ENCODE measurements around the gene NOTCH1. TPM values are rescaled to one million over a fixed set of nuclear protein-coding genes. Genes with fewer than 3 reads are reported as not detected.

Gene NOTCH1
- total RNA-seq, 4 donors from 2014 or later = 71.0 to 160 (median 114) TPM

DNA sequence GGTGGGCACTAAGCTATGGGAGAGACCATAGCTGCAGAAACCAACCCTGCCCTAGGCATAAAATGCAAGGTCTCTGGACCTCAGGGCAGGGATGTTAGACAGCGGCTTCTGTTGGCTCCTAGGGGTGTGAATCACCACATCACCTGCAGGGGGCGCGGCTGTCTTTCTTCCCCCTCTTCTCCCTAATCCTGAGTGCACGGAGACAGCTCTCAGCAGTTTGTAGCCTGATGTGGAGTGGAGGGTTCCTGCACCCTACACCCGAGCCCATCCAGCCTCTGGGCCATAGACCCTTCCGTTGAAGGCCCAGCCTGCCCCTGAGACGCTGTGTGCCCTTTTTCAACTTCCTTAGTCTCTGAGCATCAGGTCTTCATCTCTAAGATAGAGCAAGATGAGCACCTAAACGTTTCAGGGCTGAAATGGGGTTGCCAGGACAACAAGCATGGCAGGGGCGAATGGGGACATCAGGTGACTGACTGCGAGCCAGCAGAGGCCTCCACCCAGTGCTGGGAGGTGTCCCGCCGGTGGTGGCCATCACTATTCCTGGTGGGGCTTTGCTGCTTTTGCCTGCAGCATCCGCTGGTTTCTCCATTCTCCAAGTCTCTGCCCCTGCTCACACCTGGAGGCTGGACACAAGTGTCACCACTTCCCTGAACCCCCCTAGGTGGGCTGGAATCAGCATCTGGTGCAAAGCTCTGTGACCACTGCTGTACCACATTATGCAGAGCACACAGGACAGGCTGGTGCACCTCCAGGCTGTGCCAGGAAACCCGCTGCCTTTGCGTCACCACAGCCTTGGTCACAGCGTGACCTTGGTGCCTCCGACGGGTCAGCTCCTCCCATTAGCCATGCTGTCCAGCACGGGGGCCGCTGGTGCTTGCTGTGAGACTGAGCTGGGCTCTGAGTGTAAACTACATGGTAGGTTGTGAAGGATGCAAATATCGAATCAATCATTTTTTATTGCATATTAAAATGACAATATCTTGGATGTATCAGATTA lies 60.5 kb downstream of the NOTCH1 start:
- peak; percentile 89 to 93 for DNase-seq (ENCODE audit: low spot score in 2 of 2)
- 44% methylated on average over 19 of the region's 21 CpGs for WGBS
- Histone ChIP-seq H3K27me3 (no peaks in the 10 kb centered on the region), H3K4me3 (no peak overlapping the region), H3K27ac (no peak overlapping the region), H3K4me1 (peaks cover 32% of the 10 kb centered on the region), H3K9me3 (no peaks in the 10 kb centered on the region), H3K36me3 (no peaks in the 10 kb centered on the region)
- no peak for TF ChIP-seq EP300 (IDR thresholded peaks at IDR 0.05)
- no peak for TF ChIP-seq POLR2A (IDR thresholded peaks at IDR 0.05)
- TF ChIP-seq, protein P1, sequence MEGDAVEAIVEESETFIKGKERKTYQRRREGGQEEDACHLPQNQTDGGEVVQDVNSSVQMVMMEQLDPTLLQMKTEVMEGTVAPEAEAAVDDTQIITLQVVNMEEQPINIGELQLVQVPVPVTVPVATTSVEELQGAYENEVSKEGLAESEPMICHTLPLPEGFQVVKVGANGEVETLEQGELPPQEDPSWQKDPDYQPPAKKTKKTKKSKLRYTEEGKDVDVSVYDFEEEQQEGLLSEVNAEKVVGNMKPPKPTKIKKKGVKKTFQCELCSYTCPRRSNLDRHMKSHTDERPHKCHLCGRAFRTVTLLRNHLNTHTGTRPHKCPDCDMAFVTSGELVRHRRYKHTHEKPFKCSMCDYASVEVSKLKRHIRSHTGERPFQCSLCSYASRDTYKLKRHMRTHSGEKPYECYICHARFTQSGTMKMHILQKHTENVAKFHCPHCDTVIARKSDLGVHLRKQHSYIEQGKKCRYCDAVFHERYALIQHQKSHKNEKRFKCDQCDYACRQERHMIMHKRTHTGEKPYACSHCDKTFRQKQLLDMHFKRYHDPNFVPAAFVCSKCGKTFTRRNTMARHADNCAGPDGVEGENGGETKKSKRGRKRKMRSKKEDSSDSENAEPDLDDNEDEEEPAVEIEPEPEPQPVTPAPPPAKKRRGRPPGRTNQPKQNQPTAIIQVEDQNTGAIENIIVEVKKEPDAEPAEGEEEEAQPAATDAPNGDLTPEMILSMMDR (IDR thresholded peaks at IDR 0.05) = peak; percentile 87 to 92

DNA sequence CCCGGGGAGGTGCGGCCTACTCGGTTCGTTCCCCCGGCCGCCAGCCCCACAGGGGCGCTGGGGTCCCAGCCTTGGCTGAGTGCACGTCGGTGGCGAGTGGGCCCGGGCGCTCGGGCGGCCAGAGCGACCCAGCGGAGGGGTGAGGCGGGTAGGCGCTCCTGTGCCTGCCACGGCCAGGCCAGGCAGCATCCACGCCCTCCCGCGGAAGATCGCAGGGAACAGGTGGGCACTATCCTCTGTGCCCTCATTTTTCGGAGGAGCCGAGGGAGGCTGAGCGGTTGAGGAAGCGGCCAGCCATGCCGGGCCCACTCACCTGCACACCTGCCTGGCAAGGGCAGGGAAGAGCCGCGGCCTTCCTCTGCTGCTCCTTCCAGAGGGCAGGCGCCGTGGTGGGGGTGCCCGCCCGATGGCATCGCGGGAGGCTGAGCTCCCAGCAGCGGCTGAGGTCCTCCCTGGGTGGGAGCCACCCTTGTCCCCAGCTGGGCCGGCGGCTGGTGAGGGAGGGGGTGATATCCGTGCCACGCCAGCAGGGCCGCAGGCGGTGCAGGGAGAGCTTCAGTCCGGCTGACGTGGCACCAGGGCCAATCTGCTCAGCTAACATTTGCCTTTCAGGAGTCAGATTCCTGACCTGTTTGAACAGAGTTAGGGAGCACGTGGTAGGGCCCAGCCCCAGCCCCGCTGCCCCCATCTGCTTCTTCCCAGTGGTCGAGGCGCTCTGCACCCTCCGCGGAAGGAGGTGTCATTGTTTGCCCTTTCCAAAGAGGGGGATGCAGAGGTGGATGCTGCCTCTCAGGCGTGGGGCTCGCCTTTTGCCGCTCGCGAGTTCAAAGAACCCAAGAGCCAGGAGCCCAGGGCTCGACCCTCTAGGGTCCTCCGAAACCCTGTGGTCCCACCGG lies 61.4 kb downstream of the NOTCH1 start:
- no peaks in the 10 kb centered on the region for H3K9me3 ChIP-seq
- TF ChIP-seq, protein P1 (IDR thresholded peaks at IDR 0.05) = no peak
- TF ChIP-seq POLR2A (IDR thresholded peaks at IDR 0.05) = no peak
- TF ChIP-seq EP300 (IDR thresholded peaks at IDR 0.05) = no peak
- no peak for TF ChIP-seq POLR2AphosphoS5 (IDR thresholded peaks at IDR 0.05)
- peak overlapping the region; percentile 94 for H3K27ac ChIP-seq
- peak overlapping the region; percentile 74 for H3K4me3 ChIP-seq
- WGBS = 28% methylated on average over 8 of the region's 59 CpGs
- no peaks in the 10 kb centered on the region for H3K27me3 ChIP-seq
- H3K4me1 ChIP-seq = peaks cover 32% of the 10 kb centered on the region
- DNase-seq (ENCODE audit: low spot score in 2 of 2) = peak in 1 of 2 donors; percentile 84
- H3K36me3 ChIP-seq = peaks cover 4% of the 10 kb centered on the region

DNA sequence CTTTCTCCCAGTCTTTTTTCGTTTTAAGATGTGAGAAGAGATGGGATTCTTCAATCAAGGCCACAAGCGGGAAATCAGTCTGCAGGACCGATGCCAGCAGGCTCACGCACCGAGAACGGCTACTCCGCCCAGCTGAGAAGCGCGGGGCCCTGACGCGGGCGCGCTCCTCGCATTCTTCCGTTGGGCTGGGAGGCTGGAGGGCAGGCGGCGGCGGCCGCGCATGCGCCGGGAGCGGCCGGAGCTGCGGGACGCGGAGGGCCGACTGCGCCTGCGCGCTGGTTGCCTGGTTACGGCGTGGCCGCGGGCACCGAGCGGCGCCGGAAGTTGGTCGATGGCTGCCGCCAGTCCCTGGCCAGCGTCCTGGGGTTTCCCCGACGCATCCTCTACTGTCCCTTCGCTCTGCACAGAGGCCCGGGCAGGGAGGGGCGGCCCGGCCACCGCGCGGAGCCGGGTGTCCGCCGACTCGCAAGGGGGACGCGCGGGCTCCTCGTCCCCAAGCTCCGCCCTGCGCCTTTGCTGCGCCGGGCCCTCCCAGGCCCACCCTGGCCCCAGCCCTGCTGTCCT lies 62.2 kb downstream of the NOTCH1 start:
- peaks cover 32% of the 10 kb centered on the region for H3K4me1 ChIP-seq

DNA sequence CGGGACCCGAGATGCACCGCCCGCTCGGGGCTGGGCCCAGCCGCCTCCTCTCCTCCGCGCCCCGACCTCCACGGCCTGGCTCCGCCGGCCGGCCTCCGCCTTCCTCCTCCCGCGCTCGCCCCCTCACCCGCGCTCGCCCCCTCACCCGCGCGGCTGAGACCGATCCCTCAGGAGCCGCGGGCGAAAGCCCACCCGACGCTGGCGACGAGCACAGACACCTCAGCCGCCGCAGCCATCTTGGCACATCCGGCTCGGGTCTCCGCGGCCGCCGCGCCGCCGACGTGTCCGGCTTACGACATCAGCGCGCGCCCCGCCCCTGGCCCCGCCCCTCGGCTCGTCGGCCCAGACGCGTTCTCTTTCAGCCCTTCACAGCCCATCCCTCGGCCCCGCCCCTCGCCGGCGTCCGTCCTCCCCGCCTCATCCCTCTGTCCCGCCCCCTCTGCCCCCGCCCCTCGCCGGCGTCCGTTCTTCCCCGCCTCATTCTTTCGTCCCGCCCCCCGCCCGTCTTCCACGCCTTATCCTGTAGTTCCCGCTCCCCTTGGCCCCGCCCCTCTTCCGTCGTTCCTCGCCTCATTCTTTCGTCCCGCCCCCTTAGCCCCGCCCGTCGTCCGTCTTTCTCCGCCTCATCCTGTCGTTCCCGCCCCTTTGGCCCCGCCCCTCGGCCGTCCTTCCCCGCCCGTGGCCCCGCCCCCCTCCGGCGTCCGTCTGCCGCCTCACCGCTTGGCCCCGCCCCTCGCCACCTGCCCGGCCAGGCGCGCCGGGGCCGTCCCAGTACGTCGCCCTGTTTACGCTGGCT lies 62.9 kb downstream of the NOTCH1 start, which contains the start of gene SEC16A:
TSS of gene SEC16A (minus strand) at position 248 of the 796 bp plus-strand sequence. CDS start 5,425 bp downstream, outside the sequence.
- WGBS = 1% methylated on average over 60 of the region's 109 CpGs
- peak; percentile 100 for DNase-seq (ENCODE audit: low spot score in 2 of 2)
- Histone ChIP-seq H3K36me3 (peaks cover 7% of the 10 kb centered on the region), H3K27me3 (no peaks in the 10 kb centered on the region), H3K27ac (peak within 1 kb of the TSS; percentile 94), H3K9me3 (no peaks in the 10 kb centered on the region), H3K4me1 (peaks cover 29% of the 10 kb centered on the region), H3K4me3 (peak within 1 kb of the TSS; percentile 74)
- peak; percentile 85 to 91 (median 86) for TF ChIP-seq POLR2AphosphoS5 (IDR thresholded peaks at IDR 0.05)
- TF ChIP-seq EP300 (IDR thresholded peaks at IDR 0.05) = no peak
- TF ChIP-seq, protein P1 (IDR thresholded peaks at IDR 0.05) = no peak
- TF ChIP-seq POLR2A (IDR thresholded peaks at IDR 0.05) = peak; percentile 19 to 92

More for the DNA sequence above, 62.2 kb downstream of the NOTCH1 start:
- Histone ChIP-seq H3K27ac (peak overlapping the region; percentile 94), H3K36me3 (peaks cover 6% of the 10 kb centered on the region), H3K27me3 (no peaks in the 10 kb centered on the region), H3K4me3 (peak overlapping the region; percentile 74), H3K9me3 (no peaks in the 10 kb centered on the region)
- TF ChIP-seq, protein P1 (IDR thresholded peaks at IDR 0.05) = no peak
- no peak for TF ChIP-seq EP300 (IDR thresholded peaks at IDR 0.05)
- peak in 2 of 3 donors; percentile 35 to 64 for TF ChIP-seq POLR2AphosphoS5 (IDR thresholded peaks at IDR 0.05)
- peak in 1 of 2 donors; percentile 39 for TF ChIP-seq POLR2A (IDR thresholded peaks at IDR 0.05)
- under 1% methylated on average over 24 of the region's 63 CpGs for WGBS
- peak; percentile 94 for DNase-seq (ENCODE audit: low spot score in 2 of 2)
